Fibroblast of mammary gland (primary cell): ENCODE data around the gene SECISBP2.
A peak's percentile ranks its signal among the peaks of the same experiment; 100 is the strongest.

Source experiments
- DNase-seq: peaks from one replicate; pipeline ENCODE4 v3.0.0-alpha.2; 2010; ENCODE audit warnings: low read depth
- H3K4me3 ChIP-seq: 2 replicates; pipeline ENCODE4 v1.5.1; 2011; ENCODE audit warnings: low read depth, mild to moderate bottlenecking, low read length, moderate library complexity; ENCODE audit not compliant: control insufficient read depth
- TF ChIP-seq, protein P1 (sequence below): conservative IDR thresholded peaks from 2 replicates; pipeline ENCODE4 v1.5.1; 2011; ENCODE audit warnings: low read depth, low read length, inconsistent platforms; ENCODE audit not compliant: control insufficient read depth, insufficient read depth

The SECISBP2 gene

DNA sequence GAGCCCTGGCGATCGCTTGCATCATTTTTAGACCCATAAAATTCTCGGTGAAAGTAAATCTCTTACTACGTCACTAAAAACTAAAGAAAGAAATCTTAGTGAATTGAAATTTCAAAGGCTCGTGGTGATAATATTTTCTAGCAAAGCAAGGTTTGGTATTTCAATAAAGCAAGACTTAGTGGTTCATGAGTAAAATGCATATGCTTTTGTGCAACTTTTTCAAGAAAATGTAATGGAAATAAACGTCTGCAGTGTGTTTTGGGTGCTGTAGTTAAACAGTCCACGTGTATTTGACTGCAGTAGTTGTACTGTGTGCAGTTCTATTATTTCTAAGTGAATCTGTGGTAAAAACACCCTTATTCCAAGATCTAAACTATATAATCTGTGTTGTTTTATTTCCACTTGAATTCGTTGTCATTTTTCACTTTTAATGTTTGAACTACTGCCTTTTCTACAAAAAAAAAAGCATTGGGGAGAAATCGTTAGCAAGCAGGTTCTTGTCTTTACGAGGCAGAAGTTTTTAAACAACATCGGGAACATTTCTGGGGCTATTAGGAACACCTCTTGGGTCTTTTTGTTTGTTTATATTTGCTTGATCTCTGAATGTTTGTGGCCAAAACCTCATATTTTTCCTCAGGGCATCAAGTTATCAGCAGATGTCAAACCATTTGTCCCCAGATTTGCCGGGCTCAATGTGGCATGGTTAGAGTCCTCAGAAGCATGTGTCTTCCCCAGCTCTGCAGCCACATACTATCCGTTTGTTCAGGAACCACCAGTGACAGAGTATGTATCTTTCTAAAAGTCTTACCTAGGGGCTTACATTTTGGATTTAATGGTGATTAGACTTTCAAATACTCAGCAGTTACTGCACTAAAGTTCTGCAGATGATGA, 960 bp downstream of the SECISBP2 start:
- H3K4me3 ChIP-seq = peak overlapping the region; percentile 69
- DNase-seq = no peak
- TF ChIP-seq, protein P1, sequence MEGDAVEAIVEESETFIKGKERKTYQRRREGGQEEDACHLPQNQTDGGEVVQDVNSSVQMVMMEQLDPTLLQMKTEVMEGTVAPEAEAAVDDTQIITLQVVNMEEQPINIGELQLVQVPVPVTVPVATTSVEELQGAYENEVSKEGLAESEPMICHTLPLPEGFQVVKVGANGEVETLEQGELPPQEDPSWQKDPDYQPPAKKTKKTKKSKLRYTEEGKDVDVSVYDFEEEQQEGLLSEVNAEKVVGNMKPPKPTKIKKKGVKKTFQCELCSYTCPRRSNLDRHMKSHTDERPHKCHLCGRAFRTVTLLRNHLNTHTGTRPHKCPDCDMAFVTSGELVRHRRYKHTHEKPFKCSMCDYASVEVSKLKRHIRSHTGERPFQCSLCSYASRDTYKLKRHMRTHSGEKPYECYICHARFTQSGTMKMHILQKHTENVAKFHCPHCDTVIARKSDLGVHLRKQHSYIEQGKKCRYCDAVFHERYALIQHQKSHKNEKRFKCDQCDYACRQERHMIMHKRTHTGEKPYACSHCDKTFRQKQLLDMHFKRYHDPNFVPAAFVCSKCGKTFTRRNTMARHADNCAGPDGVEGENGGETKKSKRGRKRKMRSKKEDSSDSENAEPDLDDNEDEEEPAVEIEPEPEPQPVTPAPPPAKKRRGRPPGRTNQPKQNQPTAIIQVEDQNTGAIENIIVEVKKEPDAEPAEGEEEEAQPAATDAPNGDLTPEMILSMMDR = no peak

DNA sequence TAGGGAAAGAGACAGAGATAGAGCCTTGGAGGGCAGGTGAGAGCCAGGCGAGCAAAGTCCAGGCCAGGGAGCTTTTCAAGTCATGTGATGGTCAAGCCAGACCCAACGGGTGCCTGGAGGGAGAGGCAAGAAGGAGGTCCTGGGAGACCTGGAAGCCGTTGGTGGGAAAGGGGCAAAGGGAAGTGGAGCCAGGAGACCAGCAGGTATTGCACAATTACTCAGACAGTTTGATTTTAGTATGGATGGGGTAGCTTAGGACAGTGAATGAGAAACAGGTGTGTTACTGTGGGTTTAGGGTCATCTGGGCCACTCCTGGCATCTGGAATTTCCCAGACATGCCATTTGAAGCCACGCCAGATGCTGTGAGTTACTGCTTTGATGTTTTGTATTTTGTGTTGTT, 5.1 kb downstream of the SECISBP2 start:
- peak; percentile 58 for DNase-seq
- H3K4me3 ChIP-seq = no peak overlapping the region
- TF ChIP-seq, protein P1 = no peak

DNA sequence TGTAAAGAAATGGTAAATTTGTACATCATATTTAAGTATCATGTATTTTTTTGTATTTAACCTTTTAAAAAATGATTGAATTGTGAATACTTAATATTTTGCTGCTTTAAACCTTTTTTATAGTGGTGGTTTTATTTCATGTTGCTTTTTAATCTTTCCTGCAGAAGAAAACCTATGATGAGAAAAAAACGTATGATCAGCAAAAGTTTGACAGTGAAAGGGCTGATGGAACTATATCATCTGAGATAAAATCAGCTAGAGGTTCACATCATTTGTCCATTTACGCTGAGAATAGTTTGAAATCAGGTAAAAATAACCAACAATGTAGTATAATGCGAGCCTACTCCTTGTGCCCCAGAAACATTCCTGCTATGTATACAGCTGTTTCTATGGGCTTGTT, 7.4 kb downstream of the SECISBP2 start:
- no peak overlapping the region for H3K4me3 ChIP-seq
- no peak for DNase-seq
- TF ChIP-seq, protein P1 = no peak

DNA sequence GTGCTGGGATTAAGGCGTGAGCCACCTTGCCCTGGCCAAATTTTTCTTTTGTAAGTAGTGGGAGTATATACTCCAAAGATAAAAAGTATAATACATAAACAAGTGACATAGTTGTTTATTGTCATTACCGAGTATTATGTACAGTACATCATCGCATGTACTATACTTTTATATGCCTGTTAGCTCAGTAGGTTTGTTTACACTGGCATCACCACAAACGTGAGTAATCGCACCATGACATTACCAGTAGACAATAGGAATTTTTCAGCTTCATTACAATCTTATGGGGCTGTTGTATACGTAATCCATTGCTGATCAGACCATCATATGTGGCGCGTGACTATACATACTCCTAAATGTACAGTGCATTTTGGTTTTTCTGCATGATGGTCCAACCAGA, 9.8 kb downstream of the SECISBP2 start:
- TF ChIP-seq, protein P1 = no peak
- DNase-seq = no peak
- no peak overlapping the region for H3K4me3 ChIP-seq

DNA sequence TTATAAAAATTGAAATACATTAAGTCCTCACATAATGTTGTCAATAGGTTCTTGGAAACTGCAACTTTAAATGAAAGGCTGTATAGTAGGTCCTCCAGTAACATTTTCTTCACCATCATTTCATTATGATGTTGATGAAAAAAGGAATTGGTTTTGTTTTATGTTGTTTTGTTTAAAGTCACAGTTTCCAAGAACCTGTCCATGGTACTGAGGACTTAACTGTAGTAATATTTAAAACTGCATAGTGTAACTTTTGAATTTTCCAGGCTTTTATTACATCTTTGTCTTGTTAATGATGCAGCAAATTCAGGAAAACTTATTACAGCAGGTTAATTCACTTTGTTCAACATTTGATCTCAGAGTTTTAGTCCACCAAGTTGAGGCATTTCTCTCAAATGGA, 11.6 kb downstream of the SECISBP2 start:
- no peak overlapping the region for H3K4me3 ChIP-seq
- TF ChIP-seq, protein P1 = no peak
- no peak for DNase-seq

DNA sequence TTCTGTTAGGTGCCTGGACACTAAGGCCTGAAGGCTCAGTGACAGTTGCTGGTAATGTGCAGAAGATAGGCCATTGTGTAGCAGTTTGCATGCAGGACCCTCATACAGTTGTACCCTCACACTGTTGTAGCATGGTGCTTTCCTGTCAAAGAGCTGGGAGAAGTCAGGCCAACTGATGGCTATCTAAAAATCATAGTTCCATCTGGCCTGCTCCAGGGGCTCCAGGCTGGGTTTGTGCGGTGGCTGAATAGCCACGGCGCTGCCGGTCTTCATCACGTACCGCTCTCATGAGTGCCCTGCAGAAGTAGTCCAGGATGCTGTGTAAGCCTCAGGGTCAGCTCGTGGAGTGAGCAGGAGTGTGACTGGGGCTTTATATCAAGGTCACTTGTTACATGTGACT, 12.2 kb downstream of the SECISBP2 start:
- H3K4me3 ChIP-seq = no peak overlapping the region
- TF ChIP-seq, protein P1 = no peak
- DNase-seq = no peak
